ENCODE results near the gene NEU2.

Gene NEU2

DNA sequence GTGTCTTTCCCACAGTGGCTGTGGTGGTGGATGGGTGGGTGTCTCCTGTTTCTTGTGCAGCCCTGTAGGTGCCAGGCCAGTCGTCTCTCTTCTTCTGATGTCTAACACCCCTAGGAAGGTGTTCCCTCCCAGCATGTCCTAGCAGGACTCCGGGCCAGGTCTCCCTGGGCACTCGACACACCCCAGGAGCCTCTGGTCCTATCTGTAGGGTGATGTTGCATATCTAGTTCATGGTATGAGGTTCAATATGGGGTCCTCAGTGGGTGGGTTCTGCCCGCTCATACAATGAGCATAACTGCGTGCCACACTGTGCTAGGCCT, 33.8 kb upstream of the NEU2 start:
- Histone ChIP-seq H2AFZ (no peak overlapping the region), H3K27me3 (ENCODE audit: control insufficient read depth, insufficient read depth, low read length) (no peaks in the 10 kb centered on the region), H3K4me3 (ENCODE audit: low read depth, low read length) (no peak overlapping the region), H3K9ac (no peak overlapping the region), H3K9me3 (ENCODE audit: control insufficient read depth, low read length) (no peaks in the 10 kb centered on the region), H3K27ac (no peak overlapping the region), H3K4me2 (ENCODE audit: low read length) (no peak overlapping the region), H3K4me1 (peaks cover 3% of the 10 kb centered on the region), H3K36me3 (ENCODE audit: control insufficient read depth, insufficient read depth, low read length) (no peaks in the 10 kb centered on the region), H3K79me2 (no peaks in the 10 kb centered on the region)
- TF ChIP-seq, protein P1, sequence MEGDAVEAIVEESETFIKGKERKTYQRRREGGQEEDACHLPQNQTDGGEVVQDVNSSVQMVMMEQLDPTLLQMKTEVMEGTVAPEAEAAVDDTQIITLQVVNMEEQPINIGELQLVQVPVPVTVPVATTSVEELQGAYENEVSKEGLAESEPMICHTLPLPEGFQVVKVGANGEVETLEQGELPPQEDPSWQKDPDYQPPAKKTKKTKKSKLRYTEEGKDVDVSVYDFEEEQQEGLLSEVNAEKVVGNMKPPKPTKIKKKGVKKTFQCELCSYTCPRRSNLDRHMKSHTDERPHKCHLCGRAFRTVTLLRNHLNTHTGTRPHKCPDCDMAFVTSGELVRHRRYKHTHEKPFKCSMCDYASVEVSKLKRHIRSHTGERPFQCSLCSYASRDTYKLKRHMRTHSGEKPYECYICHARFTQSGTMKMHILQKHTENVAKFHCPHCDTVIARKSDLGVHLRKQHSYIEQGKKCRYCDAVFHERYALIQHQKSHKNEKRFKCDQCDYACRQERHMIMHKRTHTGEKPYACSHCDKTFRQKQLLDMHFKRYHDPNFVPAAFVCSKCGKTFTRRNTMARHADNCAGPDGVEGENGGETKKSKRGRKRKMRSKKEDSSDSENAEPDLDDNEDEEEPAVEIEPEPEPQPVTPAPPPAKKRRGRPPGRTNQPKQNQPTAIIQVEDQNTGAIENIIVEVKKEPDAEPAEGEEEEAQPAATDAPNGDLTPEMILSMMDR (IDR thresholded peaks at IDR 0.05) = no peak

DNA sequence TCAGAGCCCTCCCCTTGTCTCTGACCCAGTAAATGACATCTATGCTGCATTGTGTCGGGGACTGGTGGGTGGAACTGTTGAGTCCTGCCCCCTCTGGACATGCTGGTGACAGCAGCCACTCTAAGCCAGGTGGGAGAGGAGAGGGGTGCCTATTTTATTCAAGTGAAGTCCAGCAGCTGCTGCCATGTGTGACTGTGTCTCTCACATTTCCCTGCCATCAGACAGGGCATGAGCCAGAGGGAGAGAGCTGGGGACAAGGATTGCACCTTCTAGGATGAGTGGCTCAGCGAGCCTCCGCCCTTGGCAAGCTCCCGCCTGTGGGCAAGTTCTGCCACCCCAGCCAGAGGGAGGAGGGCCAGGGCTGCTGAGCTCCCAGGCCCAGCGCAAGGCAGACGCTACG, 33.1 kb upstream of the NEU2 start:
- no peaks in the 10 kb centered on the region for H3K27me3 ChIP-seq (ENCODE audit: control insufficient read depth, insufficient read depth, low read length)
- H3K27ac ChIP-seq = no peak overlapping the region
- no peak overlapping the region for H3K4me2 ChIP-seq (ENCODE audit: low read length)
- peaks cover 2% of the 10 kb centered on the region for H3K4me1 ChIP-seq
- H3K9ac ChIP-seq = no peak overlapping the region
- H3K9me3 ChIP-seq (ENCODE audit: control insufficient read depth, low read length) = no peaks in the 10 kb centered on the region
- H3K36me3 ChIP-seq (ENCODE audit: control insufficient read depth, insufficient read depth, low read length) = no peaks in the 10 kb centered on the region
- TF ChIP-seq, protein P1 (IDR thresholded peaks at IDR 0.05) = no peak
- H3K4me3 ChIP-seq (ENCODE audit: low read depth, low read length) = no peak overlapping the region
- H3K79me2 ChIP-seq = no peaks in the 10 kb centered on the region
- H2AFZ ChIP-seq = no peak overlapping the region

DNA sequence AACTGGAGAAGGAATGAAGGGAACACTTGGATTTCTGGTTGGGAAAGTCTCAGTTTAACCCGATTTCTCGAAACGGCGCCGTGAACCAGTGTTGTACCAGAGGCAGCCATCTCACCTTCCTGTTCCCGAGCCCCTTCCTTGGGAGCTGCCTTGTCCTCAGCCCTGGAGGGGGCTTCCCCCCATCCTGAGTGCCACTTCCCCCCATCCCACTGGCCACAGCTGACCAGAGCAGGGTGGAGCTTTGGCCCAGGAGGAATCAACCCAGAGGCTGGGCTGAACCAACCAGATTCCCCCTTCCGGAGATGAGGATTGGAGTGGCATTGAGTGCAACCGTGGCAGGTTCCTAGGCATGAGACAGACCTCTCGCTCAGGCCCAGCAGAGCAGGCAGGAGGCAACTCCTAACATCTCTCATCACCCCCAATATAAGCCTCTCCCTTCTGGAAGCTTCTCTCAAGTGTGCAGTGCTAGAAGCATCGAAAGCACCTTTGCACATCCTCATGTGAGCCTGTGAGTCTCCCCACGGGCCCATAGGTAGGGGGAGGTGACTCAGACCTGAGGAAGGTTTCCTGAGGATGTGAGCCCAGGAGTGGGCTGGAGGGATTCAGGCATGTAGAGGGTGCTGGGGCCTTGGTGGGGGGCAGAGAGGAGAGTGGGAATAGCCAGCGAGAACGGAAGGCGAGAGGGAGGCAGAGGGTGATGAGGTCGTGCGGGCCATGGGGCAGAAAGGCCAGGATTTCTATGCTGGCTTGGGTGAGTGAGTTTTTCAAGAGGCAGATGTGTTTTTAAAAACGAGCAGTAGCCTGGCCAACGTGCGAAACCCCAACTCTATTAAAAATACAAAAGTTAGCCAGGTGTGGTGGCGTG, 31.4 kb upstream of the NEU2 start:
- no peaks in the 10 kb centered on the region for H3K79me2 ChIP-seq
- H3K4me2 ChIP-seq (ENCODE audit: low read length) = no peak overlapping the region
- H3K36me3 ChIP-seq (ENCODE audit: control insufficient read depth, insufficient read depth, low read length) = no peaks in the 10 kb centered on the region
- no peak overlapping the region for H3K9ac ChIP-seq
- H2AFZ ChIP-seq = no peak overlapping the region
- H3K4me3 ChIP-seq (ENCODE audit: low read depth, low read length) = no peak overlapping the region
- H3K27ac ChIP-seq = no peak overlapping the region
- no peaks in the 10 kb centered on the region for H3K27me3 ChIP-seq (ENCODE audit: control insufficient read depth, insufficient read depth, low read length)
- no peaks in the 10 kb centered on the region for H3K9me3 ChIP-seq (ENCODE audit: control insufficient read depth, low read length)
- no peaks in the 10 kb centered on the region for H3K4me1 ChIP-seq
- TF ChIP-seq, protein P1 (IDR thresholded peaks at IDR 0.05) = no peak

DNA sequence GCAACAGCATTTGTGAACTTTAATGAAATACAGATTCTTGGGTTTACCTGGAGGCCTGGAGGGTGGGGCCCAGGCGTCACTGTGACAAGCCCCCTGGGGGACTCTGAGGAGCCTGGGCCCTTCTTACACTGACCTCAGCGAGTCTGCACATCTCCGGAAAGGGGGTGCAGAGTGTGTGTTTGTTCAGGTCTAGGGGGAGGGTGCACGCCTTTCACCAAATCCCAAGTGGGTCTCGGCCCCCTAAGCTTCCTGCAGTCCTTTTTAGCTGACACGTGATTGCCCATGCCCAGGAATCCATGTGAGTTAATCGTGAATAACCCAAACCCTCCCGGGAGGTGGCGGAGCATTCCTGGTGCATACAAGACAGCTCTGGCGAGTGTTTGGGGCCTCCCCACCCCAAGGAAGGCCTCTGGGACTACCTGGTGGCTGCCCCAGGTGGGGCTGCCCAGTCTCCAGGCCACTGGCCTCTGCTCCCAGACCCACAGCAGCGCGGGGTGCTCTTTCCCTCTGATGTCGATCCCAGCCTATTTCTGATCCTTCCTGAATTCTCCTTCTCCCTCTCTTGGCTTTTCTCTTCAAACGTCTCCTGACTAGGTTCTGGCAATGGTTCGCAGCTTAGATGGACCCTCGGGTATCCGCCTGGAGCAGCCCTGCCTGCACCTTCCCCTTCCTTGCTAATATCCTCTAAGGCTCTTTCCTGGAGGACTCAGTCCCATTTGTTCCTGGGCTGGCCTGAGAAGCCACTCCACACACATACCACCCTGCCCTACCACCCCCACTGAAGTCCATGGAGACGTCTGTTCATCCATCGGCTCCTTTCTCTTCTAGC, 29.4 kb upstream of the NEU2 start:
- H3K9ac ChIP-seq = no peak overlapping the region
- H3K79me2 ChIP-seq = no peaks in the 10 kb centered on the region
- H3K4me2 ChIP-seq (ENCODE audit: low read length) = no peak overlapping the region
- H2AFZ ChIP-seq = no peak overlapping the region
- no peaks in the 10 kb centered on the region for H3K4me1 ChIP-seq
- no peaks in the 10 kb centered on the region for H3K27me3 ChIP-seq (ENCODE audit: control insufficient read depth, insufficient read depth, low read length)
- TF ChIP-seq, protein P1 (IDR thresholded peaks at IDR 0.05) = no peak
- no peaks in the 10 kb centered on the region for H3K9me3 ChIP-seq (ENCODE audit: control insufficient read depth, low read length)
- no peaks in the 10 kb centered on the region for H3K36me3 ChIP-seq (ENCODE audit: control insufficient read depth, insufficient read depth, low read length)
- no peak overlapping the region for H3K4me3 ChIP-seq (ENCODE audit: low read depth, low read length)
- no peak overlapping the region for H3K27ac ChIP-seq

Measured in parathyroid adenoma (tissue), 2 donors.